Psoas muscle (tissue), 8 donors: ENCODE data around the gene DSN1. TPM values are rescaled to one million over a fixed set of nuclear protein-coding genes. Genes with fewer than 3 reads are reported as not detected.

Experiments
- ATAC-seq, 4 donors: fragments of 200-7000 bp; cut with Tn5 transposase; one replicate each; pipeline ENCODE4 v1.9.1; 2020; ENCODE audit warnings: moderate library complexity in 3 of 4, mild to moderate bottlenecking in 2 of 4
- DNase-seq, 2 donors: peaks; one replicate each; pipeline ENCODE4 v3.0.0-alpha.2; 2020
- H3K27ac ChIP-seq: fragments of 200-600 bp; one replicate; pipeline ENCODE4 v1.8.0; 2022
- H3K27me3 ChIP-seq, 3 donors: fragments of 200-600 bp in 1 of 3; one replicate each; pipeline versions ENCODE4 v1.6.1 to v1.8.0; 2013 to 2022; ENCODE audit warnings: low read length in 2 of 3, mild to moderate bottlenecking in 2 of 3, moderate library complexity in 1 of 3; ENCODE audit not compliant: insufficient read depth in 3 of 3
- H3K36me3 ChIP-seq, 2 donors: fragments of 200-600 bp in 1 of 2; one replicate each; pipeline versions ENCODE4 v1.6.1 to v1.8.0; 2013 to 2022; ENCODE audit warnings: low read depth in 1 of 2, mild to moderate bottlenecking in 1 of 2, moderate library complexity in 1 of 2; ENCODE audit not compliant: insufficient read depth in 1 of 2
- H3K4me1 ChIP-seq: fragments of 200-600 bp; one replicate; pipeline ENCODE4 v1.8.0; 2022
- H3K4me3 ChIP-seq: fragments of 200-600 bp; one replicate; pipeline ENCODE4 v1.8.0; 2022; ENCODE audit warnings: mild to moderate bottlenecking
- H3K9me3 ChIP-seq: fragments of 200-600 bp; one replicate; pipeline ENCODE4 v1.8.0; 2022
- WGBS, 3 donors: extraction: QIAGEN DNeasy Blood & Tissue Kit; methylation state at CpG; one replicate each; pipeline versions ENCODE4 v1.1.6 to v1.1.7; 2013; 5-methylcytosine and 5-hydroxymethylcytosine counted together
- intact Hi-C, 2 donors: fragments of 100-400 bp; cut with DNase I; formaldehyde crosslinking; loops; one replicate each; pipeline versions ENCODE4 v1.11.0 to v1.14.2; 2022
- long read RNA-seq, 2 donors: library from polyadenylated mRNA; unstranded; transcript quantifications; one replicate each; pipeline ENCODE4 v2.0.0, GENCODE V29; 2021
- polyA plus RNA-seq, 3 donors: library from polyadenylated mRNA; stranded (reverse); fragments of 200-250 nt; gene quantifications; one replicate each; pipeline ENCODE4 v1.2.3, GENCODE V29; 2013
- total RNA-seq, 4 donors: library from RNA; stranded (reverse); fragmentation: NEBNext Ultra II Directional in 2 of 4; extraction: Animal tissue kit (Norgen Biotek cat#: 25700) in 2 of 4; gene quantifications; one replicate each; pipeline versions ENCODE4 v1.2.1 to v1.2.4, GENCODE V29; 2021 to 2023
- TF ChIP-seq, protein P1 (sequence below): fragments of 200-600 bp; IDR thresholded peaks from one replicate; pipeline ENCODE4 v1.8.0; 2022; ENCODE audit warnings: antibody characterized with exemption
- donor health status: healthy with polysubstance abuse.
- donor health status: DM: no; HTN: no; CAD: no; lungs with moderate emphysema.
- donor health status: Bipolar disorder and iron deficiency.
- donor health status: healthy.
- donor health status: DM: yes; HTN: yes; CAD: no.
- donor health status: DM: no; HTN: no; CAD: no.
- donor health status: DM: no; HTN: no; CAD: no.
- donor health status: DM: yes; HTN: yes; CAD: no.

The DSN1 gene, protein sequence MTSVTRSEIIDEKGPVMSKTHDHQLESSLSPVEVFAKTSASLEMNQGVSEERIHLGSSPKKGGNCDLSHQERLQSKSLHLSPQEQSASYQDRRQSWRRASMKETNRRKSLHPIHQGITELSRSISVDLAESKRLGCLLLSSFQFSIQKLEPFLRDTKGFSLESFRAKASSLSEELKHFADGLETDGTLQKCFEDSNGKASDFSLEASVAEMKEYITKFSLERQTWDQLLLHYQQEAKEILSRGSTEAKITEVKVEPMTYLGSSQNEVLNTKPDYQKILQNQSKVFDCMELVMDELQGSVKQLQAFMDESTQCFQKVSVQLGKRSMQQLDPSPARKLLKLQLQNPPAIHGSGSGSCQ
- total RNA-seq (1 to 10 TPM; 1.7 to 3.0 (median 2.2) TPM), polyA plus RNA-seq (1 to 10 TPM; 3.3 to 8.3 (median 4.3) TPM)
- long read RNA-seq, donor 1, partial matches to known transcripts, result 1 of 6 reads
- long read RNA-seq, donor 1, other reads (novel, unspliced or antisense), result 5 of 6 reads
- long read RNA-seq, donor 2, partial matches to known transcripts, result 0 of 6 reads
- long read RNA-seq, donor 2, other reads (novel, unspliced or antisense), result 2 of 6 reads

GRCh38 chr20:36773597-36774390 lies at the start of gene DSN1:
Gene DSN1 (minus strand): TSS chr20:36773763. CDS start chr20:36771458, 2,305 bp downstream.
- Histone ChIP-seq H3K36me3 (peaks cover 0 to 13% of the 10 kb centered on the region in 2 donors), H3K4me3 (peak within 1 kb of the TSS; percentile 80), H3K27me3 (no peaks in the 10 kb centered on the region), H3K4me1 (peaks cover 5% of the 10 kb centered on the region), H3K27ac (peak within 1 kb of the TSS; percentile 90), H3K9me3 (no peaks in the 10 kb centered on the region)
- intact Hi-C loops, result no loop called here
- DNase-seq (peak; percentile 95 to 98), ATAC-seq (peak; percentile 97 to 98 (median 98))
- TF ChIP-seq, protein P1, sequence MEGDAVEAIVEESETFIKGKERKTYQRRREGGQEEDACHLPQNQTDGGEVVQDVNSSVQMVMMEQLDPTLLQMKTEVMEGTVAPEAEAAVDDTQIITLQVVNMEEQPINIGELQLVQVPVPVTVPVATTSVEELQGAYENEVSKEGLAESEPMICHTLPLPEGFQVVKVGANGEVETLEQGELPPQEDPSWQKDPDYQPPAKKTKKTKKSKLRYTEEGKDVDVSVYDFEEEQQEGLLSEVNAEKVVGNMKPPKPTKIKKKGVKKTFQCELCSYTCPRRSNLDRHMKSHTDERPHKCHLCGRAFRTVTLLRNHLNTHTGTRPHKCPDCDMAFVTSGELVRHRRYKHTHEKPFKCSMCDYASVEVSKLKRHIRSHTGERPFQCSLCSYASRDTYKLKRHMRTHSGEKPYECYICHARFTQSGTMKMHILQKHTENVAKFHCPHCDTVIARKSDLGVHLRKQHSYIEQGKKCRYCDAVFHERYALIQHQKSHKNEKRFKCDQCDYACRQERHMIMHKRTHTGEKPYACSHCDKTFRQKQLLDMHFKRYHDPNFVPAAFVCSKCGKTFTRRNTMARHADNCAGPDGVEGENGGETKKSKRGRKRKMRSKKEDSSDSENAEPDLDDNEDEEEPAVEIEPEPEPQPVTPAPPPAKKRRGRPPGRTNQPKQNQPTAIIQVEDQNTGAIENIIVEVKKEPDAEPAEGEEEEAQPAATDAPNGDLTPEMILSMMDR, result peak; percentile 53
- WGBS, 3 donors, result 0 to 1% (median 1%) methylated on average over 53 to 61 of the region's 61 CpGs

GRCh38 chr20:36823121-36823520 lies 49.6 kb upstream of the DSN1 start:
- Histone ChIP-seq H3K27me3 (no peaks in the 10 kb centered on the region), H3K4me1 (peaks cover 3% of the 10 kb centered on the region), H3K36me3 (peaks cover 0 to 12% of the 10 kb centered on the region in 2 donors), H3K9me3 (no peaks in the 10 kb centered on the region), H3K27ac (no peak overlapping the region), H3K4me3 (no peak overlapping the region)
- 28 to 39% (median 33%) methylated on average over 5 of the region's 5 CpGs for WGBS, 3 donors
- intact Hi-C loops, result no loop called here
- DNase-seq, result no peak
- TF ChIP-seq, protein P1, result no peak
- no peak for ATAC-seq

- ATAC-seq (peak in 1 of 4 donors; percentile 21), DNase-seq (no peak)
- intact Hi-C loops, result no loop called here
- H3K9me3 ChIP-seq, result no peaks in the 10 kb centered on the region
- no peak overlapping the region for H3K4me3 ChIP-seq
- peaks cover 0 to 5% of the 10 kb centered on the region in 2 donors for H3K36me3 ChIP-seq
- peaks cover 9% of the 10 kb centered on the region for H3K4me1 ChIP-seq
- WGBS, 3 donors, result 67 to 74% (median 74%) methylated on average over 7 of the region's 7 CpGs
- TF ChIP-seq, protein P1, result no peak
- no peak overlapping the region for H3K27ac ChIP-seq
- H3K27me3 ChIP-seq, result no peaks in the 10 kb centered on the region
Observed at GRCh38 chr20:36821964-36822437, 48.4 kb upstream of the DSN1 start.

DNA sequence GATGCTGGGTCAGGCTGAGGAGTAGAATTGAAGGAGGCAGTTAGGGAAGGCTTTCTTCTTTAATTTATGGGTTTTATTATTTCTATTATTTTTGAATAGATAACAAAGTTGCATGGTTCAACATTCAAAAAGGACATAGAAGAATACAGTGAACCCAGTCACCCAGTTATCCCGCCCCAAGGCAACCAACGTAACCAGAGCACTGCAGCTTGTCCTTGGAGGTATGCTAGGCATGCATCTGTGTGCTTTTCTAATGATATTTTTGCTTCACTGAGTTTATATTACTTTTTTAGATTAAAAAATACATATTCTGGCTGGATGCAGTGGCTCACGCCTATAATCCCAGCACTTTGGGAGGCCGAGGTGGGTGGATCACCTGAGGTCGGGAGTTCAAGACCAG lies 47.4 kb upstream of the DSN1 start:
- Histone ChIP-seq H3K4me3 (no peak overlapping the region), H3K27ac (no peak overlapping the region), H3K36me3 (peaks cover 0 to 14% of the 10 kb centered on the region in 2 donors), H3K9me3 (no peaks in the 10 kb centered on the region), H3K27me3 (no peaks in the 10 kb centered on the region), H3K4me1 (peaks cover 9% of the 10 kb centered on the region)
- DNase-seq (no peak), ATAC-seq (no peak)
- intact Hi-C loops, result no loop called here
- 51 to 88% (median 81%) methylated on average over 5 of the region's 5 CpGs for WGBS, 3 donors
- TF ChIP-seq, protein P1, result no peak
